ACC112 (cell line): Measurements from ENCODE around the gene PTPRG.

Source experiments
- H2AFZ ChIP-seq: fragments of 200-600 bp; sonication (generic); one replicate; pipeline ENCODE4 v1.6.0; 2017; ENCODE audit warnings: antibody characterized with exemption, low read length; ENCODE audit not compliant: unreplicated experiment
- H3K27ac ChIP-seq: fragments of 200-600 bp; sonication (generic); 2 replicates; pipeline ENCODE4 v1.5.1; 2014; ENCODE audit warnings: low read depth, mild to moderate bottlenecking, antibody characterized with exemption, low read length, moderate library complexity
- H3K27me3 ChIP-seq: fragments of 200-600 bp; sonication (generic); 2 replicates; pipeline ENCODE4 v1.6.1; 2014; ENCODE audit warnings: mild to moderate bottlenecking, antibody characterized with exemption, low read length, moderate library complexity, mixed read lengths; ENCODE audit not compliant: insufficient read depth
- H3K36me3 ChIP-seq: fragments of 200-600 bp; sonication (generic); 2 replicates; pipeline ENCODE4 v1.6.1; 2016; ENCODE audit warnings: mild to moderate bottlenecking, antibody characterized with exemption, low read length, moderate library complexity, mixed read lengths; ENCODE audit not compliant: insufficient read depth
- H3K4me1 ChIP-seq: fragments of 200-600 bp; sonication (generic); one replicate; pipeline ENCODE4 v1.6.1; 2016; ENCODE audit warnings: low read length, mixed read lengths; ENCODE audit not compliant: insufficient read depth, unreplicated experiment, control insufficient read depth
- H3K4me3 ChIP-seq: fragments of 200-600 bp; sonication (generic); 2 replicates; pipeline ENCODE4 v1.5.1; 2014; ENCODE audit warnings: mild to moderate bottlenecking, low read depth, low read length
- H3K79me2 ChIP-seq: fragments of 200-600 bp; sonication (generic); one replicate; pipeline ENCODE4 v1.6.0; 2016; ENCODE audit warnings: low read length; ENCODE audit not compliant: control insufficient read depth, unreplicated experiment, insufficient read depth

Gene PTPRG

DNA sequence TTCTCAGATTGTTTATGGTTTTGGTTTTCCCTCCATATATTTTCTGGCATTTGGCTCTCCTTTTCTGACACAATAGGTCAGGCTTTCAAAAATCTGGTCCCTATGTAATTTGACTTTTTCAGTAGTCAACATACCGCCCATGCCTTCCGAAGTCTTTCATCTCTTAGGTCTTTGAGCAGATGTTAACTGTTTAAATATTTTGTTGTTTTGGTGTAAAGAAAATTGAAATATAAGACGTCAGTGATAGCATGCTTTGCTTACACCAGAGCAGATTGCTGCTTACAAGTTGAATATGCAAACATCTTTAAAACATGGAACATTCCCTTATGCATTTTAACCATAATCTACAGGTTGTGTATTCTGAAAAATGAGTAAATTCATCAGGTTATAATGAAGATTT lies 233.0 kb downstream of the PTPRG start:
- Histone ChIP-seq H3K27ac (no peak overlapping the region), H3K27me3 (no peaks in the 10 kb centered on the region), H3K79me2 (no peaks in the 10 kb centered on the region), H3K4me1 (no peaks in the 10 kb centered on the region), H2AFZ (no peak overlapping the region), H3K4me3 (no peak overlapping the region), H3K36me3 (no peaks in the 10 kb centered on the region)

DNA sequence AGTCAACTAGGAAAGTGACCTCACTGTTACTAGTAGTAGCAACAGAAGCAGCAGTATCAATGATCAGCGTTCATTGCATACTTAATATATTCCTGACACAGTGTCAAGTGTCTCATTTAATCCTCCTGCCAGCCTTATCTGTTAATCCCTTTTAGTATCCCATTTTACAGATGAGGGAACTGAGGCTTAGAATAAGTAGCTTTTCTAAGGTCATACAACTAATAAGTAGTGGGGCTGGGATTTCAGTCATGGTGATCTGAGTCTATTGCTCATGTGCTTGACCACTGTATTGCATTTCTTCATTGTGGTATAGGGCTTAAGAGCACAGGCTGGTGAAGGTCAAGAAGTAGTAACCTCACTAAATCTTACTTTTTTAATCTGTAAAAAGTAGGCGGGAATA lies 233.6 kb downstream of the PTPRG start:
- Histone ChIP-seq H3K36me3 (no peaks in the 10 kb centered on the region), H3K27me3 (no peaks in the 10 kb centered on the region), H3K27ac (no peak overlapping the region), H3K4me1 (no peaks in the 10 kb centered on the region), H3K79me2 (peaks cover 2% of the 10 kb centered on the region), H2AFZ (no peak overlapping the region), H3K4me3 (no peak overlapping the region)

DNA sequence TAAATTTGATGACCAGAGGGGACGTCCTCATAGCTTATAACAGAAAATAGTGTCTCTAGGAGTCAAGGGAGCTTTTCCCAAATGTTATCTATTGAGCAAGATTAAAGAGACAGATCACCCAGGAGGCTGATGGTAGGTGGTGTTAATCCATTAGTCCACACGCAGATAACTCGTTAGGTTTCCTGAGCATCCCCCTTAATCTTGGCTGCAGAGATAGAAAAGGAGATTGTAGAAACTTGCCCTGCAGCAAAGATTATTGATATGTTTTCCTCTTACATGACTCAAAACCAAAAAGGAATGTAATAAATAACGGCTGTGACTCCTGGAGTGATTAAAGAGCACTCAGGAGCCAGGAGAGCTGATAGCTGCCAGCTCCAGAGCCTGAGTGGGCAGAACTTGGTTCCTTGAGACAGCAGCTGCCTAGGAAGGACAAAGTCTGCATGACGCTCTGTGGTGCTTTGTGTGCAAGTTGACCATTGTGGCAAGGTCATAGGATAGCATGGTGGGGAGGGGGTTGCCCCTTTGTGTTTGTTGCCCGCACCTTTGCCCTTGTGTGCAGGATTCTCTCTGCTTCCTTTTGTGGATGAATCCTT lies 234.8 kb downstream of the PTPRG start:
- Histone ChIP-seq H3K27ac (no peak overlapping the region), H3K4me3 (no peak overlapping the region)

DNA sequence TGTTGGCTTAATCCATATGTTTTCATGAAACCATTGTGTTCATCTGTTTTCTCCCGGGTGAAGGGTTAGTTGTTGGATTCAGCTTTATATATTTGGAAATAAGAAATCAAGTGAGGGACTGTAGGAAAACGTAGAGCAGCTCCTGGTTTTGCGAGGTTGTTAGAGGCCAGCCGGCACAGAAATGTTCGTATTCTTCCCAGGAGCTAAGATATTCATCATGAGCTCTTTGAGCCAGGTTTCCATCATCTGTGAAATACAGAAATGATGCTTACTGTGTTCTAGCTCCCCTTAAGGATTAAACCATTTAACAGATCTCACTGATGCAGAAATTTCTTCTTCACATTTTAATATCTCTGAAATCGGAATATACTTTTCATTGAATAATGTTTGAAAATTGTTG lies 235.5 kb downstream of the PTPRG start:
- H2AFZ ChIP-seq = no peak overlapping the region
- peaks cover 5% of the 10 kb centered on the region for H3K79me2 ChIP-seq
- H3K4me3 ChIP-seq = no peak overlapping the region
- H3K36me3 ChIP-seq = no peaks in the 10 kb centered on the region
- no peak overlapping the region for H3K27ac ChIP-seq
- no peaks in the 10 kb centered on the region for H3K27me3 ChIP-seq
- H3K4me1 ChIP-seq = no peaks in the 10 kb centered on the region

More for the DNA sequence above, 234.8 kb downstream of the PTPRG start:
- Histone ChIP-seq H3K36me3 (no peaks in the 10 kb centered on the region), H3K27me3 (no peaks in the 10 kb centered on the region), H3K4me1 (no peaks in the 10 kb centered on the region), H3K79me2 (peaks cover 5% of the 10 kb centered on the region), H2AFZ (no peak overlapping the region)

DNA sequence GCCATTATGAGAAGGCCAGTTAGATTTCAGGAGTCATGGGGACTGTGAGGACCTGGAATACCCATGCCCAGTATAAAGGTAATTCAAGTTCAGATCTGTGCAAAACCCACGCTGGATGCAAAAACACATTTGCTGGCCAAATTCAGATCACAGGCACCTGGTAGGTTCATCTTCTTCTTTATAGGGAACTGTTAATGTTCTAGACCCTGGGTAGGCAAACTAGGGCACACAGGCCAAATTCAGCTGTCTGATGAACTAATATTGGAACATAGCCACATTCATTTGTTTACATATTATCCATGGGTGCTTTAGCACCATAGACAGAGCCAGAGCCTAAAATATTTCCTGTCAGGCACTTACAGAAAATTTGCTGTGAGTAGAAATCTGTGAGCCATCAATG lies 241.4 kb downstream of the PTPRG start:
- Histone ChIP-seq H3K79me2 (peaks cover 5% of the 10 kb centered on the region), H3K36me3 (no peaks in the 10 kb centered on the region), H3K27ac (no peak overlapping the region), H3K4me3 (no peak overlapping the region), H3K27me3 (no peaks in the 10 kb centered on the region), H3K4me1 (peaks cover 20% of the 10 kb centered on the region), H2AFZ (no peak overlapping the region)

DNA sequence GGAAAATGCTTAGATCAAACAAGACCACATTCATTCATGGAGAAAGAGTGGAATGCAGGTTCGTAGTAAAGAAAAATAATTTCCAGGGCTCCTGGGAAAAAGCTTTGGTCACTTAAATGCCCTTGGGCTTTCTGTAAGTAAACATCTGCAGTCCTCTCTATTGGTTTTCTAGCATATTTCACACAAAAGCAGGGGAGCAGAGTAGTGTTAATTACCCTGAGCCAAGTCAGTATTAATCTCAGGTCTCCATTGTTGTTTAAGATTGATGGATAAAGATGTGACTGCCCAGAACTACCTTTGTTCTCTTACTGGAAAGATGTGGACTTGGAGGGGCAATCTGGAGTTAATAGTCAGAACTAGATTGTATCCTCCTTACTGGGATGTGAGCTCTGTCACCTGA lies 242.6 kb downstream of the PTPRG start:
- no peak overlapping the region for H3K4me3 ChIP-seq
- H3K4me1 ChIP-seq = peaks cover 32% of the 10 kb centered on the region
- no peak overlapping the region for H3K27ac ChIP-seq
- peaks cover 5% of the 10 kb centered on the region for H3K79me2 ChIP-seq
- H2AFZ ChIP-seq = no peak overlapping the region
- H3K27me3 ChIP-seq = no peaks in the 10 kb centered on the region
- H3K36me3 ChIP-seq = no peaks in the 10 kb centered on the region

DNA sequence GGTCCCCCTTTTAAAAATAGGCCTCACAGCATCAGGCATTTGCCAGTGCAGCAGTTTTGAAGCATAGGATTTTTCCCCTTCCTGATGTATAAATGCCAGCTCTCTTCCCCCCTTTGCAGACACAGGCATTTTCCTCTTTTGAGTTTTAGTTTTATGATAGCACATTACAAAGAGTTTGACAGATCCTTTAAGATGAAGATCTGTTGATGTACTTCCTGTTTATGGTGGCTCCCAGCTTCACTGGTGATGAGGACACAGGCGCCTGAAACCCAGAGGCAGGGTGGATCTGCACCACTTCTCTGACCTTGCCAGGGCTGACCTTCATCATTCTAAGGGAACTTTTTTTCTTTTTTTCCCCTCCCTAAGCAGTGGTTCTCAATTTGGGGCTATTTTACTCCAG lies 243.4 kb downstream of the PTPRG start:
- H3K27me3 ChIP-seq = no peaks in the 10 kb centered on the region
- peaks cover 5% of the 10 kb centered on the region for H3K79me2 ChIP-seq

DNA sequence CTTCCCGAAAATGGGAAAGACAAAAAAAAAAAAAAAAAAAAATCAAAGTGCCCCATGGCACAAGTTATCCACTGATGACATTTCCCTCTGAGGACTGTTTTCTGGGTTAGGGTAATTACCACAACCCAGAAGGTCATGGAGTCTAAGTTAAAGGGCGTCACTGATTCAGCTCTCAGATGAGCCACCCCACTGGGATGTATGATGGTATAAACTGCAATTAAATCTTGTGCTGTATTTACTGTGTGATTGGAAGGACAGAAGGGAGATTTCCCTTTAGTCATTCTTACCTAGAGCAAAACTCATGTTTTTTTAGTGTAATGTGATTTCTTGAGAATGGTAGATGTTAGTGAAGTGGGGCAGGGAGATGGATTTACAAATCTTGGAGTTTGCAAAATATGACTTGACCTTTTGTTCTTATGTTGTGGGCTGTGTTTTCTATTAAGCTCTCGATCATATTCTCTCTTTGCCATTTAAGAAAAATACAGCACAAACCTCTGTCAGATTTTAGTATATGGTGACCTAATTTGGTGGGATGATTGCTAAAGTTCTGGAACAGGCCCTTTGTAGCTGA lies 244.2 kb downstream of the PTPRG start:
- H2AFZ ChIP-seq = no peak overlapping the region
- no peak overlapping the region for H3K4me3 ChIP-seq
- peaks cover 34% of the 10 kb centered on the region for H3K4me1 ChIP-seq
- H3K27me3 ChIP-seq = no peaks in the 10 kb centered on the region
- H3K79me2 ChIP-seq = no peaks in the 10 kb centered on the region
- H3K36me3 ChIP-seq = no peaks in the 10 kb centered on the region
- peak overlapping the region; percentile 58 for H3K27ac ChIP-seq

More for the DNA sequence above, 243.4 kb downstream of the PTPRG start:
- no peak overlapping the region for H3K4me3 ChIP-seq
- H2AFZ ChIP-seq = no peak overlapping the region
- H3K36me3 ChIP-seq = no peaks in the 10 kb centered on the region
- peaks cover 34% of the 10 kb centered on the region for H3K4me1 ChIP-seq
- H3K27ac ChIP-seq = peak overlapping the region; percentile 58

DNA sequence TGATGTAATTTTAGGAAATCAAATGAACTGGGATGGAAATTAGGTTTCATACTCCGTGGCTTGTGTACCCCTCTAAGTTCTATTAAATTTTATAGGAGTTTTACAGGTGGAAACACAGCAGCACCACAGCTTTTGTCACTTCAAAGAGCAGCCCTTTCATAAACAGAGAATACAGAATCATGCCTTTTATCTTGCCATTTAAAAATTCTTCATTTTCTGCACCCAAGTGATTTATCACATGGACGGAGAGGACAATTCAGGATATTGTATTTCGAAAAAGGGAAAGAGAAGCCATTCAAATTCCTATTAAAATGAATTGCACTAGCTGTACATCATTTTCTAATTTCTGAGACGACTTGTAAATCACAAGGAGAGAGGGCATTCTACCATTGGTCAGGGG lies 245.4 kb downstream of the PTPRG start:
- Histone ChIP-seq H3K79me2 (no peaks in the 10 kb centered on the region), H3K27ac (no peak overlapping the region), H3K4me3 (no peak overlapping the region), H3K4me1 (peaks cover 34% of the 10 kb centered on the region), H3K27me3 (no peaks in the 10 kb centered on the region), H2AFZ (no peak overlapping the region), H3K36me3 (no peaks in the 10 kb centered on the region)

DNA sequence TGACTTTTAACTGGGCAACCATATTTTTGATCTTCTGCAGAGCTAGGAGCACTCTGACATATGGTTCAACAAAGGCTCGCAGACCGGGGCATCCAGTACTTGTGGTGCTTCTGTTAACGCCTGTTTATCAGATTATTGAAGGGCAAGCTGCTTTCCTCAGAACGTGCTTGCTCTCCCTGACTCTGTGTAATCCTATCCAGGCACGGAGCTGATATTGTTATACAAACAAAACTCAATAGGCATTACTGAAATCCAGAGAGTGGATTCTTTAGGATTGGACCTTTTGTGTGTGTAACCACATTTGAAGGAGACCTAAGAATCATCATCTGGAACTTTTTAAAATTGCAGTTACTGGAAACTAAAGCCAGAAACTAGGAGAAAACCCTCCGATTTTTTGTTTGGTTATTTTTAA lies 246.5 kb downstream of the PTPRG start:
- Histone ChIP-seq H3K27ac (peak overlapping the region; percentile 2; the same call in 1 of the 2 replicates), H3K27me3 (no peaks in the 10 kb centered on the region), H2AFZ (peak overlapping the region; percentile 56), H3K4me1 (peaks cover 34% of the 10 kb centered on the region), H3K36me3 (no peaks in the 10 kb centered on the region), H3K79me2 (no peaks in the 10 kb centered on the region), H3K4me3 (no peak overlapping the region)

DNA sequence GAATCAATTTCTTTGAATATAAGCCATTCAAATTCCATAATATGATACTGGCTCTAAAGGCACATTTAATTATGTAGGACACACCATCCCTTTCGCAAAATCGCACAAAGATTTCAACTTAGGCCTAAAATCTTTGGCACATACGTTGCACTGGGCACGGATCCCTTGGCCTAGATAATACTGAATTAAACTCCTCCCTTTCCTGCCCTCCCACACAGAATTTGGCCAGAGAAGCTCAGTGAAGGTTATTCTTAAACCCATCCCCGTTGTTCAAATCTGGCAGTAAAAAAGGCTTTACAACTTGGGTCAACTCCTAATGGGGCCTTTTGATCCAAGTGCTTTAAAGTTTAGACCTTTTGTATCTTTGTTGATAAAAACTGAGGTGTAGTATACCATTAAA lies 247.2 kb downstream of the PTPRG start:
- H3K79me2 ChIP-seq = no peaks in the 10 kb centered on the region
- peak overlapping the region; percentile 2; the same call in 1 of the 2 replicates for H3K27ac ChIP-seq
- no peaks in the 10 kb centered on the region for H3K27me3 ChIP-seq
- H3K36me3 ChIP-seq = no peaks in the 10 kb centered on the region
- H3K4me3 ChIP-seq = no peak overlapping the region
- peak overlapping the region; percentile 56 for H2AFZ ChIP-seq
- H3K4me1 ChIP-seq = peaks cover 34% of the 10 kb centered on the region
